Frontal cortex (tissue), 4 donors: ENCODE results near the gene SDK2. TPM values are rescaled to one million over a fixed set of nuclear protein-coding genes. Genes with fewer than 3 reads are reported as not detected.

ENCODE experiments used
- DNase-seq, 2 donors: peaks; one replicate each; pipeline ENCODE4 v3.0.0; 2012; ENCODE audit warnings: low spot score in 2 of 2
- FAIRE-seq: peaks from 2 replicates; lab custom pipeline; 2012; peaks lifted over from hg19 to GRCh38; lab: Jason Lieb, UNC
- total RNA-seq: library from RNA; depleted of rRNA; stranded (reverse); fragments of >200 nt; gene quantifications from one replicate; pipeline ENCODE4 v1.2.3, GENCODE V29; 2014
- donor health status: control.
- donor health status: control.
- donor health status: control.

Gene SDK2
- total RNA-seq, 1 donor from 2014 or later, result 6.9 TPM

- DNase-seq (no peak), FAIRE-seq (no peak)
These were observed 145.2 kb downstream of the SDK2 start for GRCh38 chr17:73498886-73499554.

- FAIRE-seq (no peak), DNase-seq (no peak)
These were observed 146.1 kb downstream of the SDK2 start for GRCh38 chr17:73498176-73498575.

DNA sequence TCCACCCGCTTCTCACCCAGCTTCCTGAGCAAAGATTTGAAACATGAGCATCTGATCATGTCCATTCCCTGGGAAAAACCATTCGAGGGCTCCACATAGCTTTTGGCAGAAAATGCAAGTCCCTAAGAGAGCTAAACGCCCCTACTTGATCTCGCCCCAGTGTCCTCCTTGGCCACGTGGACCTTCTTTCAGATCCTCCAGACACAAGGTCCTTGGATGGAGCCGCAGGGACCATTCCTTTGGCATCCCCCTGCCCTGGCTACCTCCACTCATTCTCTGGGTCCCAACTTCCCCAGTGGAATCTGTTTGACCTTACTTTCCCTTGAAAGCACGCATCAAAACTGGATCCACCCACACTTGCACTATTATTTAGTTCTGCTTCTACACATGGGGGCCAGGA is 146.5 kb downstream of the SDK2 start:
- FAIRE-seq (no peak), DNase-seq (no peak)

DNA sequence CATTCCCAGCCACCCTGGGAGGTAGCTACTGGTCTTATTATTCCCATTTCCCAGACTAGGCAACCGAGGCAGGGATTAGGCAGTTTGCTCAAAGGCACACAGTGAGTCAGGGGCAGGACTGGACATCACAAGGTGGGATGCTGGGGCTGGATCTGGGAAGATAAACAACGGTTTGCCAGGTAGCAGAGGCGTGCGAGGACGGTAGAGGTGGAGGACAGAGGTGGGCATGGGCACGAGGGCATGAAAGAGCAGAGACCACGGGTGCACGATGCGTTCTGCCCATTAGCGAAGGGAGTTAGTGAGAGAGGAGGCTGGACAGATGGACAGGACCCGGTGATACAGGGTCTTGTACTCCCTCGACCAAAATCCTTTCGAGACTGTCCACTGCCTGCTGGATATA is 148.0 kb downstream of the SDK2 start:
- no peak for FAIRE-seq

GRCh38 chr17:73495641-73496040 is 148.6 kb downstream of the SDK2 start:
- DNase-seq (no peak), FAIRE-seq (no peak)

More for the DNA sequence above, 148.0 kb downstream of the SDK2 start:
- DNase-seq, result no peak

DNA sequence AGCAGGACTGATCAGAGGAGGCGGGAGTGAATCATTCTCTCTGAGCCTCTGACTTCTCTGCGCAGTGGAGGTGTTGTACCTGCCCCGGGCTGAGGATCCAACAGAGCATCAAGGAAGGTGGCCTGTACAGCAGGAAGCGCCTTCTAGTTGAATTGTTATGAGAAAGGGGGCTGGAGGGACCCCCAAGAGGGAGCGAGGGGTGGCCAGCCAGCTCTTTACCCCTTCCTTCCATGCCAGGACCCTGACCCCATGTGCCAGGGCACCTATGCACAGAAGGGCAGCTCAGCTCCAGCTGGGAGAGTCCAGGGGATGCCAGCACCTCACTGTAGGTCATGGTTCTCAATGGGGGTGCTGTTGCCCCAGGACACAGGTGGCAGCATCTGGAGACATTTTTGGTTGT is 149.3 kb downstream of the SDK2 start:
- DNase-seq (no peak), FAIRE-seq (no peak)

- no peak for DNase-seq
- no peak for FAIRE-seq
These were observed 150.0 kb downstream of the SDK2 start for GRCh38 chr17:73493956-73494926.

DNA sequence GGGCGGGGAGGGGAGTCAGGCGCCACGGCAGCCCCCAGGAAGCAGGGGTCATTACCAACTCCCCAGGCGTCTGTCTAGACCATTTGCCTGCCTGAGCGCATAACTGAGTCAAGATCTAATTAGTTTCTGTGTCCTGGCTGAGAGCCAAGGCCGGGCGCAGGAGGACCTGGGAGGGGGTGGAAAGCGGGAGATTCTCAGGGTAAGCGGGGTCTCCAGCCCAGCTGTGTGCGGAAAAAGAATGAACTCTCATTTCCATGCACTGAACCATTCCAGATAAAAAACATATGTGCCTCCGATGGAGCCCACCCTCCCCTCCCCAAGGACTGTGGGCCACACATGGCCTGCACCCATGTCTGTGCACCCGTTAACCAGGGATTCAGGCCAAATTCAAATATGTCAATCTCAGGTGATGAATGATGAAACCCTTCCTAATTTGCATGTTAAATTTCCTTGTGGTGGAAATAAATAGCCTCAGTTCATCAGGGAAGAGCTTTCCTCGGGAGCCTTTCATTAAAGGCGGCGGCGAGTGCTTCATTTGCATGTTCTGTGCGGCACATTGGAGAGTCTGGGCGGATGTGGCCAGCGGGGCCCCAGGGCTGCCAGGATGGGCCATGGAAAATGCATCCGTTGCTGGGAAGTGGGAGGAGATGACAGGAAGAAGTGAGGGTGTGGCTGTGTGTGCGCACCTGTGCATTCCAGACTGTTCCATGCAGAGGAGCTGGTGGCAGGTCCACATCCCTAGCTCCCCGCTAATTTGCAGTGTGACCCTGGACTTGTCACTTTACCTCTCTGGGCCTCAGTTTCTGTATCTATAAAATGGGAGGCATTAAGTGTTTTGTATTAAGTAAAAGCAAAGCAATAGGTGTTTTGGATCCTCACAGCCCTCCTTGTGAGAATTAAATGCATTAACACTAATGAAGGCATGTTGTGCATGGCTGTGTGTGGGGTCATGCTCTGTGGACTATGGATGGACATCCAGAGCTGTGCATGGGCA is 151.1 kb downstream of the SDK2 start:
- DNase-seq (no peak), FAIRE-seq (no peak)

DNA sequence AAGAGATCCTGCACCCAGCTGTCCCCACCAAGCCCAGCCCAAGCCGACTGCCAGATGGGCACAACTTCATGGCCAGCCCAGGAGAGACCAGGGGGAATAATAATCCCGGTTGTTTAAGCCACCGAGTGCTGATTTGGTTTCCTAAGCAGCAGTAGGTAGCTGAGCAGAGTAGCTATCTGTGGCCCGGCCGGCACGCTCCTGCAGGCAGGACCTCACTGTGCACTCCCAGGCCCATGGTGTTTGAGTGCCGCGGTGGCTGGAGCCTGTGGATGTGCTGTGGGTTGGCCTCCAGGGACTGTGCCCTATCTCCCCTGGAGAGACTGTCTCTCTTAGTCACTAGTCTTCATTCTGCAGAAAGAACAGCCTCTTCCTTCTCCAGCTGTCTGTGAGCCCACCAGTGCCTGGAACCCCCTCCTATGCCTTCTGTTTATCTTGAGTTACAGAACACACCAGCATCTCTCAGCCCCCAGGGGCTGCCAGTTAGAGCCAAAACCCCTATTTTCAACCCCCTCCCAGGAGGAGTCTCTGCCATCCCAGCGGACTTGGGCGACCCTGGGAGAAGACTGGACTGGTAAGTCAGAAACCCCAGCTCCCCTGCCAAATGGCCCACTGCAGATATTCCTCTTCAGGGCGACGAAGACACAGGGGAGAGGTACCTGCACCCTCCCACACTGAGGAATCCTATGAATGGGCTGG is 152.0 kb downstream of the SDK2 start:
- FAIRE-seq (no peak), DNase-seq (no peak)

DNA sequence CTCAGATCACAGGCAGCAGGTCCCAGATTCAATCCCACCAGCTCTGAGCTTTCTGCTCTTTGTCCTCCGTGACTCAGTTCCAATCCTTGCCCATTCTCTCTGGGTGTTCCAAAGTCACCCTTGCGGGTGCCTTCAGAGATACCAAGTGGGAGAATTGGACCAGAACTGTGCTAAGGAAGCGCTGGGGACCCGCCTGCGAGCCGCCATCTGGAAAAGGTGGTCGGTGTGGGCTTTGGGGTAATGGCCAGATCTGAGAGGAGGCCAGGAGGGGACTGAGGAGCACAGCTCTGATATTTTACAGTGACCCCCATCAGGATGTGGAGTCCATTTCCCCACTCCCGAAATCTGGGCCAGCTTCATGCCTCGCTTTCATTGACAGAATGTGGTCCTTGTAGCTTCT is 152.6 kb downstream of the SDK2 start:
- DNase-seq (no peak), FAIRE-seq (no peak)

GRCh38 chr17:73490851-73491250 is 153.4 kb downstream of the SDK2 start:
- DNase-seq, result no peak
- FAIRE-seq, result no peak

- FAIRE-seq (no peak), DNase-seq (no peak)
These were observed 154.3 kb downstream of the SDK2 start for GRCh38 chr17:73489991-73490390.

GRCh38 chr17:73489333-73489732 is 154.9 kb downstream of the SDK2 start:
- no peak for DNase-seq
- FAIRE-seq, result no peak

DNA sequence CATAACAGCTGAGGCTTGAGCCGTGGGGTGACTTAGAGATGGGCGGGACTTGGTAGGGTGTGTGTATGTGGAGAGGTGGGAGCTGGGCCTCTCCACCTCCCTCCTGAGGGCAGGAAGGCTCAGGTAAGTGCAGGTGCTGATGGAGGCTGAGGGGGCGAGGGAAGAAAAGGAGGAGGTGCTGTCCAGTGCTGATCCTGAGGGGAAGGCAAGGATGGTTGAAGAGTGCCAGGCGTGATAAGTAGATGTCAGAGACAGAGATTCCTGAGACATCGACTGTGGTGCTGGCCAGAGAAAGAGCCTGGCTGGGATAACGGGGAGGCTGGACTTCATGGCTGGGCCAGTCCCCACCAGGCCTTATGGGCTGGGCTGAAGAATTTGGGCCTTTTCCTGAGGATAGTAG is 159.1 kb downstream of the SDK2 start:
- DNase-seq (no peak), FAIRE-seq (no peak)

DNA sequence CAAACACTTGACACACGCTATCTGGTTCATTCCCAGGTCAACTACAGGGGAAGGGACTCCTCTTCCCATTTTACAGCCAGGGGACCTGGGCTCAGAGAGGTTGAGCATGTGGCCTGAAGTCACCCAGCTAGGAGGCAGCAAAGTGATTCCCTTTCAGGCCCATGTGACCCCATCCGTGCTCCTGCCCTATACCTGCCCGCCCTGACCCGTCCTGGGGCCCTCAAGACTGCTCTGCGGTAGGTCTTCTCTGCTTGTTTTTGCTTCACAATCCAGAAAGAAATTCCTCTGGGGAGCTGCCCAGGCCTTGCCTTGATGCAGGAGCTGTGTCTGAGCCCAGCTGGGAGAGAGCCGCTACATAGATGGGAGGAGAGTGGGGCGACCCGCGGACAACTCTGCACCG is 161.4 kb downstream of the SDK2 start:
- FAIRE-seq, result no peak
- DNase-seq, result no peak

DNA sequence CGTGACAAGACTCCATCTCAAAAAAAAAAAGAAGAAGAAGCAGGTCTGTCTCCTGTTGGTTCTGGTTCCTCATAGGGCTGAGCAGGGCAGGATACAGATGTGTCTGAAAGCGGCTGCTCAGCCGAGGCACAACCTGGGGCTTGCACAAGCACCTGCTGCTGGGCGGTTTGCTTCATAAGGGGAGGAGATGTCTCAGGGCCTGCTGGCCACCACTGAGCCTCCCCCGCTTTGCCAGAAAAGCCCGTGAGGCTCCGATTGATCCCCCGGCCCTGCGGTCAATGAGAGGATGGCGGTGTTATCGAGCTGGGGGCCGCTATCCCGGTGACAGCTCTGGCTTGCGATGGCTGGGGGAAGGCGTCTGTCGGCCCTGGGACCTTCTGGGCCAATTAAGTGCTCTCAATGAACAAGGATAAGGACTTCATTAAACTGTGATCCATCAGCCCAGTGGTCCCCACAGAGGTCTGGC is 162.0 kb downstream of the SDK2 start:
- no peak for DNase-seq
- FAIRE-seq, result no peak

GRCh38 chr17:73481676-73482075 is 162.6 kb downstream of the SDK2 start:
- DNase-seq, result no peak
- FAIRE-seq, result no peak

- DNase-seq, result no peak
- FAIRE-seq, result no peak
These were observed 163.5 kb downstream of the SDK2 start for GRCh38 chr17:73480740-73481139.

DNA sequence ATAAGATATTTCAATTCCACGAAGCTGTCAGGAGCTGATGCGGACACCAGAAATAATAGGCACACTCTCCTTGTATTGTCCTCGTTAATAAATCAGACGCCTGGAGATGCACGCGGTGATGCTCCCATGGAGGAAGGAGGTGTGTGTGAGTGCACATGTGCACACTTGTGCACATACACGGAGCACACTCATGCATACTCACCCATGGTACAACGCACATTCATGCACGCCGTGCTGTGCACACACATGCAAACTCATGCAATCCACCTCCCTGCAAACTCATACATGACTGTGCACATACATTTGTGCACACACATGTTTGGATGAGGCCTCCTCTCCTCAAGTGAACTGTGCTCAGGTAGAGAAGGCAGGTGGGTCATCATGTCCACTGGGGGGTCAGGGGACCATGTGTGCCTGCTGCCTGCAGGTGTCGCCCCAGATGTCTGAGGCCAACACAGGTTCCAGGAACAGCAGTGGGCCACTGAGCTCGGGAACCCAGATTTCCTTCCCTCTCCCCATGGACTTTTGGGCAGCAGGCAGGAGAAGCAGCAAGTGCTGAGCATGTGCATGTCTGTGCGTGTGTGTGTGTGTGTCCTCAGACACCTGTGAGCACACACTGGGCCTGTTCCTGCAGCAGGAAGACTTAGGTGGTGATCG is 165.3 kb downstream of the SDK2 start:
- DNase-seq (no peak), FAIRE-seq (no peak)
